Measurements from ENCODE around the gene OR51D1. TPM values are rescaled to one million over a fixed set of nuclear protein-coding genes. Genes with fewer than 3 reads are reported as not detected.

The OR51D1 gene
- total and polyA plus RNA-seq, 2 of the 8 experiments (the other 6 are each of a cell fraction or from before 2014, with no cell fraction given), result not detected

- no peak overlapping the region for H4K91ac ChIP-seq (replicated peaks; ENCODE audit: insufficient read length, low read length)
- no peak overlapping the region for H3K9ac ChIP-seq (replicated peaks in 1 of 4; ENCODE audit: extremely low read depth in 1 of 4, low read depth in 3 of 4, low read length in 3 of 4)
- H3K4me3 ChIP-seq (ENCODE audit: extremely low read depth in 1 of 4, insufficient read depth in 2 of 4, low read depth in 3 of 4, low read length in 4 of 4), result no peak overlapping the region
- H3K4ac ChIP-seq (replicated peaks; ENCODE audit: insufficient read length, low read depth, low read length), result no peak overlapping the region
- TF ChIP-seq ZNF274 (IDR thresholded peaks at IDR 0.05; ENCODE audit: borderline replicate concordance, extremely low read depth, low read length) (no peak), TBP (IDR thresholded peaks at IDR 0.05; ENCODE audit: low read depth, low read length) (no peak), CREB1 (IDR thresholded peaks at IDR 0.05) (no peak), POLR2A (IDR thresholded peaks at IDR 0.05; ENCODE audit: control extremely low read depth in 1 of 2, low read depth in 2 of 2, low read length in 2 of 2) (no peak), ASH2L (IDR thresholded peaks at IDR 0.05; ENCODE audit: low read length) (no peak), HDAC6 (IDR thresholded peaks at IDR 0.05; ENCODE audit: low read depth, low read length) (no peak), GABPA (IDR thresholded peaks at IDR 0.05; ENCODE audit: borderline replicate concordance, insufficient read depth, low read length) (no peak), MAX (IDR thresholded peaks at IDR 0.05) (no peak), CHD2 (IDR thresholded peaks at IDR 0.05; ENCODE audit: low read length) (no peak), CTBP2 (IDR thresholded peaks at IDR 0.05; ENCODE audit: borderline replicate concordance, insufficient read depth, insufficient read length, low read length) (no peak), RFX5 (IDR thresholded peaks at IDR 0.05; ENCODE audit: borderline replicate concordance, low read depth, low read length) (no peak), SP4 (IDR thresholded peaks at IDR 0.05; ENCODE audit: low read length) (no peak), BRCA1 (IDR thresholded peaks at IDR 0.05; ENCODE audit: low read depth, low read length) (no peak), CBX5 (IDR thresholded peaks at IDR 0.05; ENCODE audit: low read depth, low read length) (no peak), GTF2F1 (IDR thresholded peaks at IDR 0.05; ENCODE audit: borderline replicate concordance, low read depth, low read length) (no peak), JUND (IDR thresholded peaks at IDR 0.05; ENCODE audit: low read length) (no peak), NRF1 (IDR thresholded peaks at IDR 0.05; ENCODE audit: low read depth, low read length) (no peak)
- H2BK15ac ChIP-seq (ENCODE audit: low read length), result no peak overlapping the region
- H4K5ac ChIP-seq (ENCODE audit: insufficient read length, low read depth, low read length), result no peak overlapping the region
- no peak overlapping the region for H2BK12ac ChIP-seq (ENCODE audit: low read depth, low read length)
- DNase-seq (ENCODE audit: low read depth in 1 of 2, low spot score in 2 of 2), result no peak
- H3K23me2 ChIP-seq (ENCODE audit: low read depth, low read length), result peaks cover 3% of the 10 kb centered on the region; the same call in 1 of the 2 replicates
- H3K14ac ChIP-seq (ENCODE audit: insufficient read length), result no peak overlapping the region
- no peak overlapping the region for H2AFZ ChIP-seq (ENCODE audit: low read length)
- no peaks in the 10 kb centered on the region for H3K79me1 ChIP-seq (ENCODE audit: low read depth, low read length)
- ChIA-PET POLR2A (ENCODE audit: partially characterized antibody) (no interaction called here), CTCF (ENCODE audit: partially characterized antibody) (interaction anchor here (0.6 to 1.3 kb wide), 3 partner anchors 14 to 172 kb away, joined by 3 to 4 read pairs (median 3); partner anchors contain the start of gene OR51D1)
- H2BK5ac ChIP-seq (ENCODE audit: low read depth, low read length), result no peak overlapping the region
- FAIRE-seq, result no peak
- H3K23ac ChIP-seq (ENCODE audit: insufficient read length), result no peak overlapping the region
- no peak overlapping the region for H2BK120ac ChIP-seq (replicated peaks; ENCODE audit: low read depth, low read length)
- H3K9me3 ChIP-seq (ENCODE audit: insufficient read depth in 2 of 2, low read depth in 1 of 2, low read length in 1 of 2), result no peaks in the 10 kb centered on the region
- WGBS, 2 experiments (ENCODE audit: extremely low coverage in 1 of 2, insufficient coverage in 1 of 2, insufficient read length in 1 of 2, insufficient replicate concordance in 2 of 2, low coverage in 1 of 2, low lambda C conversion rate in 2 of 2, missing lambda C conversion rate in 1 of 2), result 95% methylated on average over 2 of the region's 2 CpGs; no CpG with 5 or more reads in 1 of the 2 experiments
- H3K4me2 ChIP-seq (ENCODE audit: insufficient read depth in 1 of 2, low read depth in 2 of 2, low read length in 2 of 2), result no peak overlapping the region
- H3K4me1 ChIP-seq (replicated peaks in 1 of 4; ENCODE audit: control insufficient read depth in 3 of 4, insufficient read depth in 4 of 4, low read length in 3 of 4), result no peaks in the 10 kb centered on the region
- H2BK20ac ChIP-seq (ENCODE audit: low read length), result no peak overlapping the region
- H4K8ac ChIP-seq (ENCODE audit: extremely low read depth, insufficient read depth, low read length), result no peak overlapping the region
- H3K18ac ChIP-seq (ENCODE audit: extremely low read depth, low read length), result no peak overlapping the region
- no peaks in the 10 kb centered on the region for H3K36me3 ChIP-seq (ENCODE audit: control insufficient read depth in 2 of 4, insufficient read depth in 4 of 4, low read length in 3 of 4)
- no peaks in the 10 kb centered on the region for H4K20me1 ChIP-seq (replicated peaks in 1 of 2; ENCODE audit: control insufficient read depth in 1 of 2, insufficient read depth in 2 of 2, low read length in 2 of 2)
- H3K27ac ChIP-seq (ENCODE audit: low read depth, low read length), result no peak overlapping the region
- H2AK5ac ChIP-seq (ENCODE audit: low read depth, low read length), result no peak overlapping the region
- no peaks in the 10 kb centered on the region for H3K79me2 ChIP-seq (ENCODE audit: control insufficient read depth in 1 of 2, insufficient read depth in 2 of 2, low read length in 2 of 2)
- H3K56ac ChIP-seq (replicated peaks; ENCODE audit: insufficient read length, low read depth, low read length), result no peak overlapping the region
- no peaks in the 10 kb centered on the region for H3K27me3 ChIP-seq (replicated peaks in 1 of 4; ENCODE audit: control insufficient read depth in 3 of 4, extremely low read depth in 1 of 4, insufficient read depth in 3 of 4, low read length in 3 of 4)
Observed at GRCh38 chr11:4671741-4672140, 34.5 kb downstream of the OR51D1 start.
